ENCODE results near the gene CCR8.

CCR8 gene

DNA sequence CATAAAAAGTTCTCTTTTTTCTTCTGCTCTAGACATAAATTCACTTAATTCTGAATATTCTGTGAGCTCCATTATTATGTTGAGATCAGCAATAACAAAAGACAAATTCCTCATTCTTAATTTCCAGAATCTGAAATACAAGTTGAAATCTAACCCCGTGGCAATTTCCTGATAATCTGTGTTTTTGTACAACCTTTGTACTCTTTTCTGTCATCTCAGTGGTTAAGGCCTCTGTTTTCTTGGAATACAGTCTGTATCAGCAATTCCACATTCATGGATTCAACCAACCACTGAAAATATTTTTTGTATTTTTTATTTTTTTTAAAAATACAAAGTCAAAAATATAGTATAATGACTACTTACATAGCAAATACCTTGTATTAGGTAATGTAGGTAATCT is 8.7 kb downstream of the CCR8 start:
- Histone ChIP-seq H3K27me3 (ENCODE audit: insufficient read depth, low read length, poor library complexity) (no peaks in the 10 kb centered on the region), H4K20me1 (ENCODE audit: insufficient read depth, low read length) (no peaks in the 10 kb centered on the region), H3K79me2 (ENCODE audit: insufficient read depth, low read length) (no peaks in the 10 kb centered on the region), H3K27ac (ENCODE audit: low read length) (no peak overlapping the region), H3K9ac (ENCODE audit: low read depth, low read length) (no peak overlapping the region), H3K4me3 (ENCODE audit: low read depth in 1 of 2, low read length in 2 of 2) (no peak overlapping the region), H3K4me1 (ENCODE audit: insufficient read depth, low read length) (peaks cover 5% of the 10 kb centered on the region), H2AFZ (ENCODE audit: low read depth, low read length) (no peak overlapping the region), H3K4me2 (ENCODE audit: insufficient read depth, low read length) (no peak overlapping the region), H3K9me3 (ENCODE audit: insufficient read depth, low read length, severe bottlenecking) (no peaks in the 10 kb centered on the region), H3K36me3 (ENCODE audit: insufficient read depth, low read length) (peaks cover 10% of the 10 kb centered on the region; the same call in 1 of the 2 replicates)
- TF ChIP-seq EZH2 (IDR thresholded peaks at IDR 0.05; ENCODE audit: borderline replicate concordance, low read depth, low read length, severe bottlenecking): no peak
- TF ChIP-seq, protein P1, sequence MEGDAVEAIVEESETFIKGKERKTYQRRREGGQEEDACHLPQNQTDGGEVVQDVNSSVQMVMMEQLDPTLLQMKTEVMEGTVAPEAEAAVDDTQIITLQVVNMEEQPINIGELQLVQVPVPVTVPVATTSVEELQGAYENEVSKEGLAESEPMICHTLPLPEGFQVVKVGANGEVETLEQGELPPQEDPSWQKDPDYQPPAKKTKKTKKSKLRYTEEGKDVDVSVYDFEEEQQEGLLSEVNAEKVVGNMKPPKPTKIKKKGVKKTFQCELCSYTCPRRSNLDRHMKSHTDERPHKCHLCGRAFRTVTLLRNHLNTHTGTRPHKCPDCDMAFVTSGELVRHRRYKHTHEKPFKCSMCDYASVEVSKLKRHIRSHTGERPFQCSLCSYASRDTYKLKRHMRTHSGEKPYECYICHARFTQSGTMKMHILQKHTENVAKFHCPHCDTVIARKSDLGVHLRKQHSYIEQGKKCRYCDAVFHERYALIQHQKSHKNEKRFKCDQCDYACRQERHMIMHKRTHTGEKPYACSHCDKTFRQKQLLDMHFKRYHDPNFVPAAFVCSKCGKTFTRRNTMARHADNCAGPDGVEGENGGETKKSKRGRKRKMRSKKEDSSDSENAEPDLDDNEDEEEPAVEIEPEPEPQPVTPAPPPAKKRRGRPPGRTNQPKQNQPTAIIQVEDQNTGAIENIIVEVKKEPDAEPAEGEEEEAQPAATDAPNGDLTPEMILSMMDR (IDR thresholded peaks at IDR 0.05; ENCODE audit: borderline replicate concordance, extremely low read depth, low read length, poor library complexity, severe bottlenecking): no peak
- DNase-seq (no peak), ATAC-seq (ENCODE audit: insufficient read depth, low read depth) (no peak)

DNA sequence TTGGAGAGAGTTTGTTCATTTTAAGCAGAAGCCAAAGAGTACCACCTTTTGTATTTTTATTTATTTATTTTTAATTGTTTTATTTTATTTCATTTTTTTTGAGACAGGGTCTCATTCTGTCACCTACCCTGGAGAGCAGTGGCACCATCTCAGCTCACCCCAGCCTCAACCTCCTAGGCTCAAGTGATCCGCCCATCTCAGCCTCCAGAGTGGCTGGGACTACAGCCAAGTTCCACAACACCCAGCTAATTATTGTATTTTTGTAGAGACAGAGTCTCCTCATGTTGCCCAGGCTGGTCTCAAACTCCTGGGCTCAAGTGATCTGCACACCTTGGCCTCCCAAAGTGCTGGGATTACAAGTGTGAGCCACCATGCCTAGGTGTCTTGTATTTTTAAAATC is 9.6 kb downstream of the CCR8 start:
- ATAC-seq (ENCODE audit: insufficient read depth, low read depth): no peak
- no peak overlapping the region for H3K4me2 ChIP-seq (ENCODE audit: insufficient read depth, low read length)
- no peak for TF ChIP-seq EZH2 (IDR thresholded peaks at IDR 0.05; ENCODE audit: borderline replicate concordance, low read depth, low read length, severe bottlenecking)
- TF ChIP-seq, protein P1 (IDR thresholded peaks at IDR 0.05; ENCODE audit: borderline replicate concordance, extremely low read depth, low read length, poor library complexity, severe bottlenecking): no peak
- H3K36me3 ChIP-seq (ENCODE audit: insufficient read depth, low read length): peaks cover 3% of the 10 kb centered on the region; the same call in 1 of the 2 replicates
- no peak overlapping the region for H2AFZ ChIP-seq (ENCODE audit: low read depth, low read length)
- H3K4me3 ChIP-seq (ENCODE audit: low read depth in 1 of 2, low read length in 2 of 2): no peak overlapping the region
- H3K9ac ChIP-seq (ENCODE audit: low read depth, low read length): no peak overlapping the region
- H3K27me3 ChIP-seq (ENCODE audit: insufficient read depth, low read length, poor library complexity): no peaks in the 10 kb centered on the region
- H3K79me2 ChIP-seq (ENCODE audit: insufficient read depth, low read length): no peaks in the 10 kb centered on the region
- peaks cover 8% of the 10 kb centered on the region for H3K4me1 ChIP-seq (ENCODE audit: insufficient read depth, low read length)
- no peak for DNase-seq
- H4K20me1 ChIP-seq (ENCODE audit: insufficient read depth, low read length): no peaks in the 10 kb centered on the region
- H3K9me3 ChIP-seq (ENCODE audit: insufficient read depth, low read length, severe bottlenecking): no peaks in the 10 kb centered on the region
- H3K27ac ChIP-seq (ENCODE audit: low read length): no peak overlapping the region

DNA sequence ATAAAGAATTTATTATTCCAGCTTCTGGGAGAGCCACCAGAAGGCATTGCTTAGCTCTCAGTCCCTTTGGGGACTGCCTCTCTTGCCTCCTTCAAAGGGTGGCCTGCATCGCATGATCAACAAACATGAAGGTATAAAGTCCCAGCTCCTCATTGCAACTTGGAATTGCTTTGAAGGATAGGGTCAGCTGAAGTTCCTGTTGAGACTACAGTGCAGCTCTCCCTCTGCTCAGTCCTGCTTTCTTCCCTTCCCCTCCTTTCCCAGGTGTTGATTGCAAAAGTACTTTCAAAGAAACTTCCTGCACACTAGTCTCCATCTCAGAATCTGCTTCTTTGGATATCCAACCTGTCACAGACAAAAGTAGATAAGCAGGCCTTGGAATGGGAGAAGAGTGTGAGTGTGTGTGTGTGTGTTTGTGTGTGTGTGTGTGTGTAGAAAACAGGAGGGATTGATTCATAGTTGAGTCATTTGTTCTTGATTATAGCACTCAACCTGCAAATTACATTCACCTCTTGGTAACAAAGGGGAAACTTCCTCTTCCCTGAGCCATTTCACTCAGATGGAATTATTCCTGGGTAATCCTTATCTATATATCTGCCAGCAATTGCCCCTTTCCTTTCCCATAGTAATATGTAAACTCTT is 13.7 kb downstream of the CCR8 start:
- peak overlapping the region; percentile 24; the same call in 1 of the 2 replicates for H3K27ac ChIP-seq (ENCODE audit: low read length)
- H3K36me3 ChIP-seq (ENCODE audit: insufficient read depth, low read length): 0 out of 2 replicates have a peak, but pooled peaks cover 3% of the 10 kb centered on the region
- ATAC-seq (ENCODE audit: insufficient read depth, low read depth) (no peak), DNase-seq (no peak)
- no peak overlapping the region for H3K4me2 ChIP-seq (ENCODE audit: insufficient read depth, low read length)
- peaks cover 37% of the 10 kb centered on the region for H3K4me1 ChIP-seq (ENCODE audit: insufficient read depth, low read length)
- H3K79me2 ChIP-seq (ENCODE audit: insufficient read depth, low read length): 0 out of 2 replicates have a peak, but pooled peaks cover 2% of the 10 kb centered on the region
- no peak overlapping the region for H3K9ac ChIP-seq (ENCODE audit: low read depth, low read length)
- H4K20me1 ChIP-seq (ENCODE audit: insufficient read depth, low read length): no peaks in the 10 kb centered on the region
- no peak overlapping the region for H3K4me3 ChIP-seq (ENCODE audit: low read depth in 1 of 2, low read length in 2 of 2)
- no peak overlapping the region for H2AFZ ChIP-seq (ENCODE audit: low read depth, low read length)
- TF ChIP-seq, protein P1 (IDR thresholded peaks at IDR 0.05; ENCODE audit: borderline replicate concordance, extremely low read depth, low read length, poor library complexity, severe bottlenecking): no peak
- TF ChIP-seq EZH2 (IDR thresholded peaks at IDR 0.05; ENCODE audit: borderline replicate concordance, low read depth, low read length, severe bottlenecking): no peak
- H3K9me3 ChIP-seq (ENCODE audit: insufficient read depth, low read length, severe bottlenecking): no peaks in the 10 kb centered on the region
- no peaks in the 10 kb centered on the region for H3K27me3 ChIP-seq (ENCODE audit: insufficient read depth, low read length, poor library complexity)
